ENCODE measurements around the gene SLC25A13.

SLC25A13 gene

GRCh38 chr7:96237040-96237439 is 84.9 kb downstream of the SLC25A13 start:
- no peaks in the 10 kb centered on the region for H3K36me3 ChIP-seq (ENCODE audit: control insufficient read depth, insufficient read depth, low read length)
- no peaks in the 10 kb centered on the region for H3K27me3 ChIP-seq (replicated peaks; ENCODE audit: control insufficient read depth, insufficient read depth, low read length, poor library complexity, severe bottlenecking)
- H3K9me3 ChIP-seq (ENCODE audit: control insufficient read depth, low read length): no peaks in the 10 kb centered on the region
- no peaks in the 10 kb centered on the region for H3K4me1 ChIP-seq (ENCODE audit: control insufficient read depth, insufficient read depth, low read length, poor library complexity, severe bottlenecking)
- DNase-seq: no peak
- H3K27ac ChIP-seq (ENCODE audit: insufficient read depth, low read length, poor library complexity, severe bottlenecking): no peak overlapping the region
- H3K4me3 ChIP-seq (ENCODE audit: insufficient read depth, low read depth, low read length, poor library complexity, severe bottlenecking): no peak overlapping the region

GRCh38 chr7:96236198-96237039 is 85.5 kb downstream of the SLC25A13 start:
- no peak for DNase-seq
- no peaks in the 10 kb centered on the region for H3K9me3 ChIP-seq (ENCODE audit: control insufficient read depth, low read length)
- no peaks in the 10 kb centered on the region for H3K27me3 ChIP-seq (replicated peaks; ENCODE audit: control insufficient read depth, insufficient read depth, low read length, poor library complexity, severe bottlenecking)
- H3K4me3 ChIP-seq (ENCODE audit: insufficient read depth, low read depth, low read length, poor library complexity, severe bottlenecking): no peak overlapping the region
- H3K36me3 ChIP-seq (ENCODE audit: control insufficient read depth, insufficient read depth, low read length): no peaks in the 10 kb centered on the region
- no peaks in the 10 kb centered on the region for H3K4me1 ChIP-seq (ENCODE audit: control insufficient read depth, insufficient read depth, low read length, poor library complexity, severe bottlenecking)
- no peak overlapping the region for H3K27ac ChIP-seq (ENCODE audit: insufficient read depth, low read length, poor library complexity, severe bottlenecking)

- H3K27ac ChIP-seq (ENCODE audit: insufficient read depth, low read length, poor library complexity, severe bottlenecking): no peak overlapping the region
- no peaks in the 10 kb centered on the region for H3K27me3 ChIP-seq (replicated peaks; ENCODE audit: control insufficient read depth, insufficient read depth, low read length, poor library complexity, severe bottlenecking)
- no peaks in the 10 kb centered on the region for H3K9me3 ChIP-seq (ENCODE audit: control insufficient read depth, low read length)
- H3K4me1 ChIP-seq (ENCODE audit: control insufficient read depth, insufficient read depth, low read length, poor library complexity, severe bottlenecking): no peaks in the 10 kb centered on the region
- no peak for DNase-seq
- no peak overlapping the region for H3K4me3 ChIP-seq (ENCODE audit: insufficient read depth, low read depth, low read length, poor library complexity, severe bottlenecking)
- no peaks in the 10 kb centered on the region for H3K36me3 ChIP-seq (ENCODE audit: control insufficient read depth, insufficient read depth, low read length)
Measured at GRCh38 chr7:96235281-96235680, 86.6 kb downstream of the SLC25A13 start.

GRCh38 chr7:96233528-96234154 is 88.3 kb downstream of the SLC25A13 start:
- no peak for DNase-seq
- no peaks in the 10 kb centered on the region for H3K9me3 ChIP-seq (ENCODE audit: control insufficient read depth, low read length)
- no peaks in the 10 kb centered on the region for H3K4me1 ChIP-seq (ENCODE audit: control insufficient read depth, insufficient read depth, low read length, poor library complexity, severe bottlenecking)
- no peak overlapping the region for H3K27ac ChIP-seq (ENCODE audit: insufficient read depth, low read length, poor library complexity, severe bottlenecking)
- H3K4me3 ChIP-seq (ENCODE audit: insufficient read depth, low read depth, low read length, poor library complexity, severe bottlenecking): no peak overlapping the region
- H3K36me3 ChIP-seq (ENCODE audit: control insufficient read depth, insufficient read depth, low read length): no peaks in the 10 kb centered on the region
- no peaks in the 10 kb centered on the region for H3K27me3 ChIP-seq (replicated peaks; ENCODE audit: control insufficient read depth, insufficient read depth, low read length, poor library complexity, severe bottlenecking)

- H3K27ac ChIP-seq (ENCODE audit: insufficient read depth, low read length, poor library complexity, severe bottlenecking): no peak overlapping the region
- H3K36me3 ChIP-seq (ENCODE audit: control insufficient read depth, insufficient read depth, low read length): no peaks in the 10 kb centered on the region
- DNase-seq: no peak
- no peak overlapping the region for H3K4me3 ChIP-seq (ENCODE audit: insufficient read depth, low read depth, low read length, poor library complexity, severe bottlenecking)
- H3K9me3 ChIP-seq (ENCODE audit: control insufficient read depth, low read length): no peaks in the 10 kb centered on the region
- no peaks in the 10 kb centered on the region for H3K4me1 ChIP-seq (ENCODE audit: control insufficient read depth, insufficient read depth, low read length, poor library complexity, severe bottlenecking)
- H3K27me3 ChIP-seq (replicated peaks; ENCODE audit: control insufficient read depth, insufficient read depth, low read length, poor library complexity, severe bottlenecking): no peaks in the 10 kb centered on the region
Measured at GRCh38 chr7:96233084-96233483, 88.8 kb downstream of the SLC25A13 start.

GRCh38 chr7:96228760-96229159 is 93.1 kb downstream of the SLC25A13 start:
- no peaks in the 10 kb centered on the region for H3K4me1 ChIP-seq (ENCODE audit: control insufficient read depth, insufficient read depth, low read length, poor library complexity, severe bottlenecking)
- no peaks in the 10 kb centered on the region for H3K9me3 ChIP-seq (ENCODE audit: control insufficient read depth, low read length)
- no peak overlapping the region for H3K27ac ChIP-seq (ENCODE audit: insufficient read depth, low read length, poor library complexity, severe bottlenecking)
- DNase-seq: no peak
- no peak overlapping the region for H3K4me3 ChIP-seq (ENCODE audit: insufficient read depth, low read depth, low read length, poor library complexity, severe bottlenecking)
- H3K36me3 ChIP-seq (ENCODE audit: control insufficient read depth, insufficient read depth, low read length): no peaks in the 10 kb centered on the region
- H3K27me3 ChIP-seq (replicated peaks; ENCODE audit: control insufficient read depth, insufficient read depth, low read length, poor library complexity, severe bottlenecking): no peaks in the 10 kb centered on the region

- H3K36me3 ChIP-seq (ENCODE audit: control insufficient read depth, insufficient read depth, low read length): no peaks in the 10 kb centered on the region
- no peak for DNase-seq
- H3K27me3 ChIP-seq (replicated peaks; ENCODE audit: control insufficient read depth, insufficient read depth, low read length, poor library complexity, severe bottlenecking): no peaks in the 10 kb centered on the region
- no peak overlapping the region for H3K27ac ChIP-seq (ENCODE audit: insufficient read depth, low read length, poor library complexity, severe bottlenecking)
- H3K4me3 ChIP-seq (ENCODE audit: insufficient read depth, low read depth, low read length, poor library complexity, severe bottlenecking): no peak overlapping the region
- H3K9me3 ChIP-seq (ENCODE audit: control insufficient read depth, low read length): no peaks in the 10 kb centered on the region
- H3K4me1 ChIP-seq (ENCODE audit: control insufficient read depth, insufficient read depth, low read length, poor library complexity, severe bottlenecking): no peaks in the 10 kb centered on the region
Measured at GRCh38 chr7:96225251-96225650, 96.6 kb downstream of the SLC25A13 start.

GRCh38 chr7:96224685-96225084 is 97.2 kb downstream of the SLC25A13 start:
- H3K4me3 ChIP-seq (ENCODE audit: insufficient read depth, low read depth, low read length, poor library complexity, severe bottlenecking): no peak overlapping the region
- DNase-seq: no peak
- H3K4me1 ChIP-seq (ENCODE audit: control insufficient read depth, insufficient read depth, low read length, poor library complexity, severe bottlenecking): no peaks in the 10 kb centered on the region
- no peaks in the 10 kb centered on the region for H3K36me3 ChIP-seq (ENCODE audit: control insufficient read depth, insufficient read depth, low read length)
- H3K27ac ChIP-seq (ENCODE audit: insufficient read depth, low read length, poor library complexity, severe bottlenecking): no peak overlapping the region
- no peaks in the 10 kb centered on the region for H3K9me3 ChIP-seq (ENCODE audit: control insufficient read depth, low read length)
- H3K27me3 ChIP-seq (replicated peaks; ENCODE audit: control insufficient read depth, insufficient read depth, low read length, poor library complexity, severe bottlenecking): no peaks in the 10 kb centered on the region

GRCh38 chr7:96224073-96224472 is 97.8 kb downstream of the SLC25A13 start:
- no peaks in the 10 kb centered on the region for H3K36me3 ChIP-seq (ENCODE audit: control insufficient read depth, insufficient read depth, low read length)
- no peaks in the 10 kb centered on the region for H3K27me3 ChIP-seq (replicated peaks; ENCODE audit: control insufficient read depth, insufficient read depth, low read length, poor library complexity, severe bottlenecking)
- H3K9me3 ChIP-seq (ENCODE audit: control insufficient read depth, low read length): no peaks in the 10 kb centered on the region
- no peak overlapping the region for H3K4me3 ChIP-seq (ENCODE audit: insufficient read depth, low read depth, low read length, poor library complexity, severe bottlenecking)
- no peak overlapping the region for H3K27ac ChIP-seq (ENCODE audit: insufficient read depth, low read length, poor library complexity, severe bottlenecking)
- no peaks in the 10 kb centered on the region for H3K4me1 ChIP-seq (ENCODE audit: control insufficient read depth, insufficient read depth, low read length, poor library complexity, severe bottlenecking)
- no peak for DNase-seq

GRCh38 chr7:96221888-96222287 is 100.0 kb downstream of the SLC25A13 start:
- no peak overlapping the region for H3K27ac ChIP-seq (ENCODE audit: insufficient read depth, low read length, poor library complexity, severe bottlenecking)
- DNase-seq: no peak
- no peaks in the 10 kb centered on the region for H3K27me3 ChIP-seq (replicated peaks; ENCODE audit: control insufficient read depth, insufficient read depth, low read length, poor library complexity, severe bottlenecking)
- H3K4me3 ChIP-seq (ENCODE audit: insufficient read depth, low read depth, low read length, poor library complexity, severe bottlenecking): no peak overlapping the region
- H3K4me1 ChIP-seq (ENCODE audit: control insufficient read depth, insufficient read depth, low read length, poor library complexity, severe bottlenecking): no peaks in the 10 kb centered on the region
- no peaks in the 10 kb centered on the region for H3K36me3 ChIP-seq (ENCODE audit: control insufficient read depth, insufficient read depth, low read length)
- H3K9me3 ChIP-seq (ENCODE audit: control insufficient read depth, low read length): no peaks in the 10 kb centered on the region
